SKM-1 treated with dmso at 0.1 percent for 144 hours (cell line): ENCODE results near the gene HRH1.
"Not testable (repeated sequence)": the region's sequence is repeated elsewhere in the genome, so short reads cannot be mapped to it uniquely, and the experiment has no call there.

Experiments used
- DNase-seq: peaks from one replicate; lab custom pipeline; 2025; ENCODE audit not compliant: unreplicated experiment; lab: John Stamatoyannopoulos, UW

HRH1 gene

GRCh38 chr3:11168881-11169805 is 14.8 kb downstream of the HRH1 start:
- no peak for DNase-seq

- no peak for DNase-seq
Observed at GRCh38 chr3:11170052-11170770, 15.9 kb downstream of the HRH1 start.

DNA sequence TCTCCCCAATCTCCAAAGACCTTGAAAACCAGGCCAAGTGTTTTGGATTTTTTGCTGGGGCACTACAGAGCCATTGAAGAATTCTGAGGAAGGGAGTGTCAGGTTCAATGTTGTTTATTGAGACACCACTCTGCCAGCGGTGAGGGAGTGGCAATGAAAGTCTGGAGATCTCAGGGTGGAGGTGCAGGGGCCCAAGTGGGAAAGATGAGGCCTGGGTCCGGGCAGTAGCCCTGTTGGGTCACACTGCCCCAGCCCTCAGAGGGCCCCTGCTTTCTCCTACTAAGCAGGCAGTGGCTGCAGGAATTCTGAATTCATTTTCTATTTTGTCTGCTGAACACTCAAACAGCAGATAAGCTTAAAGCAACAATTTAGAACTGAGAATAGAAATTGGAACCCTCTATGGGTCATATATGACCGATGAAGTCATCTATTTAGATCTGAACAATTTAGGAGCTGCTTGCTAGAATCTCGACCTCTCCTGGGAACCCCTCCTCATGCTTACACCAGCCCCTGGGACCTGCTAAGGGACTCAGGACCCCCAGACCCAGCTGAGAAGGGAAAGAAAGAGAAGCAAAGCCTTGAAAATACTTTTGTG is 17.9 kb downstream of the HRH1 start:
- no peak for DNase-seq

DNA sequence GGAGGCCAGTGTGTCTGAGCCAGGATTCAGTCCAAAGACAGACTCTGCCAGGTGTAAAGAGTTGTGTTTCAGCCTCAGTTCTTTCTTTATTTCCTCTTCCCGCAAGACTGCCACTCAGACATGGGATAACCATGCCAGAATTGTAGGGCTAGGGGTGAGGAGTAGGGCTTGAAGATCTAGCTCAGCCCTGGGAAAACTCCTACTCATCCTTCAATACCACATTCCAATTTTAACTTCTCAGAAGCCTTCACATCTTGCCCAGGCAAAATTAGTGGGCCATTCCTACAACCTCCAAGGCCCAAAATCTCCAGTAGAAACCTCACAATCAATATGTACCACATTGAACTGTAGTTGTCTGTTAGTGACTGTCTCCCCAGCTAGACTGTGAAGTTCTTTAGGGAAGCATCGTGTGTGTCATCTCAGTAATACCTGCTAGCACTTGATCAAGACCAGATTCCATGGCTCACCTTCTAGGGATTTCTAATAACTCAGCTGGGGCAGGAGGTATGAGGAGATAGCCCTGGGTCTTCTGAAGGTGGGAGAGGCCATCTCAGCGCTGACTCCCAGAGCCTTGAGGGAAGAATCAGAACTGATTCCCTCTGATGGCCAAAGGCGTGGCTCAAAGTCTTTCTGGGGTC is 19.7 kb downstream of the HRH1 start:
- DNase-seq = no peak

GRCh38 chr3:11178421-11178820 is 24.1 kb downstream of the HRH1 start:
- no peak for DNase-seq

- DNase-seq = not testable (repeated sequence)
Observed at GRCh38 chr3:11184328-11184969, 30.2 kb downstream of the HRH1 start.

GRCh38 chr3:11185144-11185543 is 30.9 kb downstream of the HRH1 start:
- no peak for DNase-seq

DNA sequence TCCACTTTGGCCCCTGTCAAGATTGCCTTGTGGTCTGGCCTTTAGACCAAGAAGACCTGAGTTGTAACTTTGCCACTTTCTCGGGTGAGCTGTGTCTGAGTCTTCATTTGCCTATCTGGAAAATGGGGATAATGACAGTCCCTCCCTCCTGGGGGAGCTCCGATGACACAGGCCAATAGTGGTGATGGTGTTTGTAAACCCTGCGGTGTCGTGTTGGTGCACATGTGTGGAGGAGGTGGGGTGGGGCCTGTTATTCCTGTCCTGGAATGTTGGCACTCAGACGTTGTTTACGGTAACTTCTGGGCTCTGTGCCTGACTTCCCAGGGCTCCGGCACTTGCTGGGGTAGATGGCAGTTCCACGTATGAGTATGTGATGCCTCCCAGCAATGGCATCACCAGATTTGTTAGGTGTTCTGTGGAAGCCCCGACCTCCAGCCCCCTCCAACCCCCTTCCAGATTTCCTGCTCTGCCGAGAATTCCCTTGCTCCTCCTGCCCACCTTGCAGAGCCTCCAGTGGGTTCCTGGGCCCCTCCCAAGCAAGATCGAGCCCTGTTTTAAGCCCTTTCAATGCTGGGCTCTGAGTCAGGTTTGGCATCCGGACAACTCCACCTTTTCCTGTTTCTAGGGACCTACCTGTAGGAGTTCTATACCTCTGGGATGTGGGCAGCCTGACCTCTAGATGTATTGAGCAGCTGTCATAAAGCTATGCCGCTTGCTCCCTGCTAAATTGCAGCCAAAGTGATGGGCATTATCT is 31.4 kb downstream of the HRH1 start:
- no peak for DNase-seq

DNA sequence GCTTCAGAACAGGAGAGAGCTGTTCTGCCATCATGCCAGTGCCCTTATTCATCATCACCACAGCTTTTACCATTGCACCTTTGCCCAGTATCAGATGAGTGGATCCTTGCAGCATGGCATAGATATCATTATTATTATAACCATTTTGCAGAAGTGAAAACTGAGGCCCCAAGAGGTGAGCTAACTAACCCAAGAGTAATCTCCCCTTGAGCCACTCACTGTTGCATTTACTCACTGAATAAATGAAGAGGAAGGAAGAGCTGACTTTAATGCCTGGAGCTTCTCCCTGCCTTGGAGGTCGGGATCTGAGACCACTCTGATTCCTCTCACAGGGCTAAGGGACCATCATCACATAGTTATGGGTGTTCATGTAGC is 32.0 kb downstream of the HRH1 start:
- no peak for DNase-seq

- no peak for DNase-seq
Observed at GRCh38 chr3:11186771-11187191, 32.5 kb downstream of the HRH1 start.

- DNase-seq = no peak
Observed at GRCh38 chr3:11187681-11188080, 33.4 kb downstream of the HRH1 start.

DNA sequence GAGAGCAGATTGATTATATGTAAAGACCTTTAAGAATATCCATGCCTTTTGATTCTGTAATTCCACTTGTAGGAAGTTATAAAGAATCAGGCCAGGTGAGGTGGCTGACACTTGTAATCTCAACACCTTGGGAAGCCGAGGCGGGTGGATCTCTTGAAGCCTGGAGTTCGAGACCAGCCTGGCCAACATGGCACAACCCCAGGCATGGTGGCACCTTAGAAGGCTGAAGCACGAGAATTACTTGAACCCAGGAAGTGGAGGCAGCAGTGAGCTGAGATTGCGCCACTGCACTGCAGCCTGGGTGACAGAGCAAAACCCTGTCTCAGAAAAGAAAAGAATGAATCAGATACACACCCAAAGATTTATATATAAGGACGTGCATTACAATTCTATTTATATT is 33.9 kb downstream of the HRH1 start:
- DNase-seq = no peak

- no peak for DNase-seq
Observed at GRCh38 chr3:11195201-11195600, 40.9 kb downstream of the HRH1 start.

- no peak for DNase-seq
Observed at GRCh38 chr3:11195721-11196332, 41.5 kb downstream of the HRH1 start.

DNA sequence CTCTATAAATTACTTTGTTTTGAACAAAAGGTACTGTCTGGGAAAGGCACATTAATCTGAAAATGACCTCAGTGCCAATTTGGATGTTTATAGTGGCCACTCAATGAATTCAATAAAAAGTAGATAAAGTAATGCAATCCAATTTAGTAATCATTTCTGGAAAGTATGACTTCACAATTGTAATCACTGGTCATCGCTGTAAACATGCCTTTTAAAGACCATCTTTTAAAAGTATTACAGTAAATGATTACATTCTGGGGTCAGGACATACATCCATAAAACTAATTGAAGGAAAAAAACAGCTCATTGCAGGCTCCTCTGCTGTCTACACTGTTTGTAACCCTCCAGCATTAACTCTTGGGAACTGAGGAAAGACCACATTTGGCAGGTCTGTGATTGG is 43.2 kb downstream of the HRH1 start:
- DNase-seq = no peak

GRCh38 chr3:11198070-11198469 is 43.8 kb downstream of the HRH1 start:
- no peak for DNase-seq

DNA sequence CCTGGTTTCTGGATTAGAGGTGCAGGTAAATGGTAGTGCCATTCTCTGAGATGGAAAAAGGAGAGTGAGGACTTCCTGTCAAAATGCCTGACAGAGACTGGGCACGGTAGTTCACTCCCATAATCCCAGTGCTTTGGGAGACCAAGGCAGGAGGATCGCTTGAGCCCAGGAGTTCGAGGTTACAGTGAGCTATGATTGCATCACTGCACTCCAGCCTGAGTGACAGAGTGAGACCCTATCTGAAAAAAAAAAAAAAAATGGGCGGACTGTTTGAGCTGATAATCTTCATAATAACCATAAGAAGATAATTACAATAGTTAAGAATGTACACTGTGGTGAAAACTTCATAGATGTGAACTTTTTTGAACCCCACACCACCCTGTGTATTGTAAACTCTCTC is 44.2 kb downstream of the HRH1 start:
- DNase-seq = no peak

GRCh38 chr3:11199902-11200845 is 45.9 kb downstream of the HRH1 start:
- DNase-seq = no peak
